ENCODE measurements around the gene PRICKLE2.

PRICKLE2 gene

DNA sequence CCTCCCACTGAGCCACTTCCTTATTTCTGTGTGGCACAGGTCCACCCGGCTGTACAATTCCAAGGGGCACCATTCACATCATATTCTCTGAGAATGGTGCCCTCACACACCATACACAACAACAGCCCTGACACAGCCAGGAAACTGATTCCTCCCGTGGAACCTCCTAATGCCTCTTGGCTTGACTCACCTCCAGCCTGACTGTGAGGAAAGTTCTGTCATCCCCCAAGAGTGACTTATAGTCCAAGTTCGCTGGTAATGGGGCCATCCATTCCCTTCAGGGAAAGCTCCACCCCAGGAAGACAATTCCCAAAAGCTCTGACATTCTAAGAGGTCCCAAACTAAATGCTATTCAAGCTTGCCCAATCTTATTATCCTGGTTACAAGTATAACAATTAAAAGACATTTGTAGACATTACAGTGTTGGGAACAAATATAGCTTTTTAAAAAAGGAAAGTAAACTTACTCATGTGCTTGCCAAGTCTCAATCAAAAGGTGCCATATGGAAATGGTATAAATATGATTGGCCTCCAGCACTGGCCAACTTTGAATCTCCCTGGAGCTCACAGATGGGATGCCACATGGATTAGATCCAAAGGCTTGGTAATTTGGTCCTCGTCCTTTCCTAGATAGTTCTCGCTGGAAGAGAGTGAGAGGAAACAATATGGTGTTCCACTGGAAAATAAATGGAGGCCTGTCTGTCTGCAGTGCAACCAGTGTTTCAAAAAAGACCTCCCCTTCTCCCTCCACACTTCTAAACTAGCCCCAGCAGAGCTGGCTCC, 145.7 kb downstream of the PRICKLE2 start:
- H3K36me3 ChIP-seq (ENCODE audit: control insufficient read depth in 2 of 2, insufficient read depth in 1 of 2, low read length in 2 of 2), result no peaks in the 10 kb centered on the region
- no peaks in the 10 kb centered on the region for H3K9me3 ChIP-seq (ENCODE audit: control insufficient read depth, insufficient read depth, low read depth, low read length)
- H3K4me1 ChIP-seq (ENCODE audit: control insufficient read depth, insufficient read depth, low read length), result no peaks in the 10 kb centered on the region
- CTCF ChIA-PET, result interaction anchor here (0.6 kb wide), 1 partner anchor 386 kb away, joined by 3 read pairs; no protein-coding TSS in a partner anchor
- no peak overlapping the region for H3K27ac ChIP-seq (ENCODE audit: extremely low read depth, low read depth, low read length)
- POLR2A ChIA-PET, result no interaction called here
- TF ChIP-seq, protein P1, sequence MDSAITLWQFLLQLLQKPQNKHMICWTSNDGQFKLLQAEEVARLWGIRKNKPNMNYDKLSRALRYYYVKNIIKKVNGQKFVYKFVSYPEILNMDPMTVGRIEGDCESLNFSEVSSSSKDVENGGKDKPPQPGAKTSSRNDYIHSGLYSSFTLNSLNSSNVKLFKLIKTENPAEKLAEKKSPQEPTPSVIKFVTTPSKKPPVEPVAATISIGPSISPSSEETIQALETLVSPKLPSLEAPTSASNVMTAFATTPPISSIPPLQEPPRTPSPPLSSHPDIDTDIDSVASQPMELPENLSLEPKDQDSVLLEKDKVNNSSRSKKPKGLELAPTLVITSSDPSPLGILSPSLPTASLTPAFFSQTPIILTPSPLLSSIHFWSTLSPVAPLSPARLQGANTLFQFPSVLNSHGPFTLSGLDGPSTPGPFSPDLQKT (IDR thresholded peaks at IDR 0.05; ENCODE audit: borderline replicate concordance, low read depth, low read length), result no peak
- TF ChIP-seq, protein P2, sequence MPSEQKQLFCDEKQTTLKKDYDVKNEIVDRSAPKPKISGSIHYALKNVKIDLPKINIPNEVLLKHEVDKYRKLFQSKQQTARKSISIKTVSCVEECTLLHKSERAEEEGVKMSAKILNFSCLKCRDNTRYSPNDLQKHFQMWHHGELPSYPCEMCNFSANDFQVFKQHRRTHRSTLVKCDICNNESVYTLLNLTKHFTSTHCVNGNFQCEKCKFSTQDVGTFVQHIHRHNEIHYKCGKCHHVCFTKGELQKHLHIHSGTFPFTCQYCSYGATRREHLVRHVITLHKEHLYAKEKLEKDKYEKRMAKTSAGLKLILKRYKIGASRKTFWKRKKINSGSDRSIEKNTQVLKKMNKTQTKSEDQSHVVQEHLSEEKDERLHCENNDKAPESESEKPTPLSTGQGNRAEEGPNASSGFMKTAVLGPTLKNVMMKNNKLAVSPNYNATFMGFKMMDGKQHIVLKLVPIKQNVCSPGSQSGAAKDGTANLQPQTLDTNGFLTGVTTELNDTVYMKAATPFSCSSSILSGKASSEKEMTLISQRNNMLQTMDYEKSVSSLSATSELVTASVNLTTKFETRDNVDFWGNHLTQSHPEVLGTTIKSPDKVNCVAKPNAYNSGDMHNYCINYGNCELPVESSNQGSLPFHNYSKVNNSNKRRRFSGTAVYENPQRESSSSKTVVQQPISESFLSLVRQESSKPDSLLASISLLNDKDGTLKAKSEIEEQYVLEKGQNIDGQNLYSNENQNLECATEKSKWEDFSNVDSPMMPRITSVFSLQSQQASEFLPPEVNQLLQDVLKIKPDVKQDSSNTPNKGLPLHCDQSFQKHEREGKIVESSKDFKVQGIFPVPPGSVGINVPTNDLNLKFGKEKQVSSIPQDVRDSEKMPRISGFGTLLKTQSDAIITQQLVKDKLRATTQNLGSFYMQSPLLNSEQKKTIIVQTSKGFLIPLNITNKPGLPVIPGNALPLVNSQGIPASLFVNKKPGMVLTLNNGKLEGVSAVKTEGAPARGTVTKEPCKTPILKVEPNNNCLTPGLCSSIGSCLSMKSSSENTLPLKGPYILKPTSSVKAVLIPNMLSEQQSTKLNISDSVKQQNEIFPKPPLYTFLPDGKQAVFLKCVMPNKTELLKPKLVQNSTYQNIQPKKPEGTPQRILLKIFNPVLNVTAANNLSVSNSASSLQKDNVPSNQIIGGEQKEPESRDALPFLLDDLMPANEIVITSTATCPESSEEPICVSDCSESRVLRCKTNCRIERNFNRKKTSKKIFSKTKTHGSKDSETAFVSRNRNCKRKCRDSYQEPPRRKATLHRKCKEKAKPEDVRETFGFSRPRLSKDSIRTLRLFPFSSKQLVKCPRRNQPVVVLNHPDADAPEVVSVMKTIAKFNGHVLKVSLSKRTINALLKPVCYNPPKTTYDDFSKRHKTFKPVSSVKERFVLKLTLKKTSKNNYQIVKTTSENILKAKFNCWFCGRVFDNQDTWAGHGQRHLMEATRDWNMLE (tag by site-specific recombination; conservative IDR thresholded peaks at IDR 0.05; ENCODE audit: low read depth), result no peak
- no peak for TF ChIP-seq SCRT2 (tag by site-specific recombination; IDR thresholded peaks at IDR 0.05)
- TF ChIP-seq ZNF449 (tag by site-specific recombination; IDR thresholded peaks at IDR 0.05), result no peak
- no peak for TF ChIP-seq HOXC10 (CRISPR knock-in tag; IDR thresholded peaks at IDR 0.05)
- TF ChIP-seq ZNF426 (tag by site-specific recombination; IDR thresholded peaks at IDR 0.05), result no peak
- no peak for TF ChIP-seq ZNF266 (tag by site-specific recombination; IDR thresholded peaks at IDR 0.05; ENCODE audit: low read depth)
- TF ChIP-seq ZNF16 (tag by site-specific recombination; IDR thresholded peaks at IDR 0.05; ENCODE audit: low read depth), result no peak
- TF ChIP-seq ZNF768 (tag by site-specific recombination; IDR thresholded peaks at IDR 0.05), result no peak
- no peak for TF ChIP-seq ZNF335 (tag by site-specific recombination; conservative IDR thresholded peaks at IDR 0.05)
- TF ChIP-seq ZNF10 (tag by site-specific recombination; IDR thresholded peaks at IDR 0.05), result no peak
- TF ChIP-seq, protein P3, sequence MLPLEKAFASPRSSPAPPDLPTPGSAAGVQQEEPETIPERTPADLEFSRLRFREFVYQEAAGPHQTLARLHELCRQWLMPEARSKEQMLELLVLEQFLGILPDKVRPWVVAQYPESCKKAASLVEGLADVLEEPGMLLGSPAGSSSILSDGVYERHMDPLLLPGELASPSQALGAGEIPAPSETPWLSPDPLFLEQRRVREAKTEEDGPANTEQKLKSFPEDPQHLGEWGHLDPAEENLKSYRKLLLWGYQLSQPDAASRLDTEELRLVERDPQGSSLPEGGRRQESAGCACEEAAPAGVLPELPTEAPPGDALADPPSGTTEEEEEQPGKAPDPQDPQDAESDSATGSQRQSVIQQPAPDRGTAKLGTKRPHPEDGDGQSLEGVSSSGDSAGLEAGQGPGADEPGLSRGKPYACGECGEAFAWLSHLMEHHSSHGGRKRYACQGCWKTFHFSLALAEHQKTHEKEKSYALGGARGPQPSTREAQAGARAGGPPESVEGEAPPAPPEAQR (tag by site-specific recombination; IDR thresholded peaks at IDR 0.05), result no peak
- TF ChIP-seq, protein P4, sequence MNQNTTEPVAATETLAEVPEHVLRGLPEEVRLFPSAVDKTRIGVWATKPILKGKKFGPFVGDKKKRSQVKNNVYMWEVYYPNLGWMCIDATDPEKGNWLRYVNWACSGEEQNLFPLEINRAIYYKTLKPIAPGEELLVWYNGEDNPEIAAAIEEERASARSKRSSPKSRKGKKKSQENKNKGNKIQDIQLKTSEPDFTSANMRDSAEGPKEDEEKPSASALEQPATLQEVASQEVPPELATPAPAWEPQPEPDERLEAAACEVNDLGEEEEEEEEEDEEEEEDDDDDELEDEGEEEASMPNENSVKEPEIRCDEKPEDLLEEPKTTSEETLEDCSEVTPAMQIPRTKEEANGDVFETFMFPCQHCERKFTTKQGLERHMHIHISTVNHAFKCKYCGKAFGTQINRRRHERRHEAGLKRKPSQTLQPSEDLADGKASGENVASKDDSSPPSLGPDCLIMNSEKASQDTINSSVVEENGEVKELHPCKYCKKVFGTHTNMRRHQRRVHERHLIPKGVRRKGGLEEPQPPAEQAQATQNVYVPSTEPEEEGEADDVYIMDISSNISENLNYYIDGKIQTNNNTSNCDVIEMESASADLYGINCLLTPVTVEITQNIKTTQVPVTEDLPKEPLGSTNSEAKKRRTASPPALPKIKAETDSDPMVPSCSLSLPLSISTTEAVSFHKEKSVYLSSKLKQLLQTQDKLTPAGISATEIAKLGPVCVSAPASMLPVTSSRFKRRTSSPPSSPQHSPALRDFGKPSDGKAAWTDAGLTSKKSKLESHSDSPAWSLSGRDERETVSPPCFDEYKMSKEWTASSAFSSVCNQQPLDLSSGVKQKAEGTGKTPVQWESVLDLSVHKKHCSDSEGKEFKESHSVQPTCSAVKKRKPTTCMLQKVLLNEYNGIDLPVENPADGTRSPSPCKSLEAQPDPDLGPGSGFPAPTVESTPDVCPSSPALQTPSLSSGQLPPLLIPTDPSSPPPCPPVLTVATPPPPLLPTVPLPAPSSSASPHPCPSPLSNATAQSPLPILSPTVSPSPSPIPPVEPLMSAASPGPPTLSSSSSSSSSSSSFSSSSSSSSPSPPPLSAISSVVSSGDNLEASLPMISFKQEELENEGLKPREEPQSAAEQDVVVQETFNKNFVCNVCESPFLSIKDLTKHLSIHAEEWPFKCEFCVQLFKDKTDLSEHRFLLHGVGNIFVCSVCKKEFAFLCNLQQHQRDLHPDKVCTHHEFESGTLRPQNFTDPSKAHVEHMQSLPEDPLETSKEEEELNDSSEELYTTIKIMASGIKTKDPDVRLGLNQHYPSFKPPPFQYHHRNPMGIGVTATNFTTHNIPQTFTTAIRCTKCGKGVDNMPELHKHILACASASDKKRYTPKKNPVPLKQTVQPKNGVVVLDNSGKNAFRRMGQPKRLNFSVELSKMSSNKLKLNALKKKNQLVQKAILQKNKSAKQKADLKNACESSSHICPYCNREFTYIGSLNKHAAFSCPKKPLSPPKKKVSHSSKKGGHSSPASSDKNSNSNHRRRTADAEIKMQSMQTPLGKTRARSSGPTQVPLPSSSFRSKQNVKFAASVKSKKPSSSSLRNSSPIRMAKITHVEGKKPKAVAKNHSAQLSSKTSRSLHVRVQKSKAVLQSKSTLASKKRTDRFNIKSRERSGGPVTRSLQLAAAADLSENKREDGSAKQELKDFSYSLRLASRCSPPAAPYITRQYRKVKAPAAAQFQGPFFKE (tag by site-specific recombination; IDR thresholded peaks at IDR 0.05; ENCODE audit: borderline replicate concordance), result no peak
- H3K4me3 ChIP-seq (ENCODE audit: low read depth, low read length), result no peak overlapping the region

Data from HEK293 (cell line).